HG03442 (cell line): Measurements from ENCODE around the gene SHC1.
"Not testable (repeated sequence)": the region's sequence is repeated elsewhere in the genome, so short reads cannot be mapped to it uniquely, and the experiment has no call there.

ENCODE experiments used
- ATAC-seq: cut with Tn5 transposase; IDR thresholded peaks from one replicate; pipeline ENCODE4 v1.9.1; 2021; ENCODE audit warnings: mild to moderate bottlenecking, moderate library complexity; ENCODE audit not compliant: unreplicated experiment

Gene SHC1

GRCh38 chr1:154996966-154997701 is 26.6 kb upstream of the SHC1 start:
- ATAC-seq: no peak

DNA sequence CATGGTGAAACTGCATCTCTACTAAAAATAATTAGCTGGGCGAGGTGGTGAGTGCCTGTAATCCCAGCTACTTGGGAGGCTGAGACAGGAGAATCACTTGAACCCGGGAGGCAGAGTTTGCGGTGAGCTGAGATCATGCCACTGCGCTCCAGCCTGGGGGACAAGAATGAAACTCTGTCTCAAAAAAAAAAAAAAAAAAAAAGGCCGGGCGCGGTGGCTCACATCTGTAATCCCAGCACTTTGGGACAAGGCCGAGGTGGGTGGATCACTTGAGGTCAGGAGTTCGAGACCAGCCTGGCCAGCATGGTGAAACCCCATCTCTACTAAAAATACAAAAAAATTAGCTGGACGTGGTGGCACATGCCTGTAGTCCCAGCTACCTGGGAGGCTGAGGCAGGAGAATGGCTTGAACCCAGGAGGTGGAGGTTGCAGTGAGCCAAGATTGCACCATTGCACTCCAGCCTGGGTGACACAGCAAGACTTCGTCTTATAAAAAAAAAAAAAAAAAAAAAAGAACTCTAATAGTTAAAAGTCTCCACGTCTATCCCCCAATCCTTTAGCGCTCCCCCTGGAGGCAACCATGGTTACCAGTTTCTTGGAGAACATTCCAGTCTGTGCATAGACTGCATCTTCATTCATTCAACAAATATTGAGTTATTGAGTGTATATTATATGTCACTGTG is 24.9 kb upstream of the SHC1 start:
- not testable (repeated sequence) for ATAC-seq

- no peak for ATAC-seq
These were observed 24.0 kb upstream of the SHC1 start for GRCh38 chr1:154994591-154994990.

GRCh38 chr1:154994269-154994587 is 23.7 kb upstream of the SHC1 start:
- ATAC-seq: no peak

GRCh38 chr1:154993572-154994268 is 23.2 kb upstream of the SHC1 start, which contains the start of gene LENEP:
Gene LENEP, plus strand, starts transcription at chr1:154993586. Its CDS starts 22 bp downstream, at chr1:154993608.
- no peak for ATAC-seq

GRCh38 chr1:154992721-154993571 is 22.4 kb upstream of the SHC1 start:
- ATAC-seq: no peak

DNA sequence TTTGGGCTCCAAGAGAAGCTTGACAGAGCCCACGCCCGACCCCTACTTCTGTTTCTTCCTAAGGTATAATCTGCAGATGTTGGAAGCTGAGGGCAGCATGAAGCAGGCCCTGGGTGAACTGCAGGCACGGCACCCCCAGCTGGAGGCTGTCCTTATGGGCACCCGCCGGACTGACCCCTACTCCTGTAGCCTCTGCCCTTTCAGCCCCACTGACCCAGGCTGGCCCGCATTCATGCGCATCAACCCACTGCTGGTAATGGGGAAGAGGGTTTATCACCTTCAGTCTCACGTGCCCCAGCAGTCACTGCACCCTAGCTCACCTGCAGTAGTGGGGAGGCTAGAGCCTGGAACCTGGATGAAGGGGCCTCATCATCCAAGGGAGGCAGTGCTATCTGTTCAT is 19.7 kb upstream of the SHC1 start:
- no peak for ATAC-seq

DNA sequence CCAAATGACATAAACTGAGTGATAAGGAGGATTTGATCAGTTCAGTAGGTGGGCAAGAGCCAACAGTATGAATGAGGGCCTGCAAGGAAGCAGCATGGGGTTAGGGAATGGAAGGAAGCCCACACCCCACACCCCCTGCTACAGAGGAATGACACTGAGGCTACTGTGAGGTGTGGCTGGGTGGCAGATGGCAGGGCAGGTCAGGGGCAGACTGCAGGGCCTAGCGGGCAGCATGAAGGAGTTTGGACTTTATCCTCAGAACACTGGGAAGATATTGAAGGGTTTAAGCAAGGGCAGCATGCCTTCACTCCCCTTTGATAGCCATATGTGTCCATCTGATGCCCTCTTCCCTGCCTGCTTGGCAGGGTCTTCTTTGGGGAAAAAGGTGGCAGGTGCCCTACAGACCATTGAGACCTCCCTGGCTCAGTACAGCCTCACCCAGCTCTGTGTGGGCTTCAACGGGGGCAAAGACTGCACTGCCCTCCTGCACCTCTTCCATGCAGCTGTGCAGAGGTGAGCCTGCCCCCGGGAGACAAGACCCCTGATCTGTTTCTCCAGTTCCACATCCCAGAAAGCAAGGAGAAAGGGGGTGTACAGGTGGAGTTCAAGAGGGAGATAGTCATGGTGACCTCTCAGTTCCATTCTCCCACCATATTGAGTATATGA is 18.8 kb upstream of the SHC1 start:
- ATAC-seq: no peak

GRCh38 chr1:154988058-154988954 is 17.8 kb upstream of the SHC1 start:
- no peak for ATAC-seq

DNA sequence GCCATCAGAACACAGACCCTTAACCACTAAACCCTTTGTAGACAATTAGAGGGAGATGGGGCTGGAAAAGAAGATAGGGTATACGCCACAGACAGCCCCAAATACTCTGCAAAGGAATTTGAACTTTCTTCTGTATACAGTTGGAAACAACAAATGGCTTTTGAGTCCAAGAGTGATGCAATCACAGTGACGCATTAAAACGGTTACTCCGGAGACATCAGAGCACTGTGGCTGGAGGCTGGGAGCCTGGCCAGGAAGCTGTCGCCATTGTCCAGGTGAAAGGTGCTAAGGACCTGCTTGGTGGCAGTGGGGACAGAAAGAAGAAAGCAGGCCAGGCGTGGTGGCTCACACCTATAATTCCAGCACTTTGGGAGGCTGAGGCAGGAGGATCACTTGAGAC is 16.8 kb upstream of the SHC1 start:
- ATAC-seq: no peak

- not testable (repeated sequence) for ATAC-seq
These were observed 16.2 kb upstream of the SHC1 start for GRCh38 chr1:154986736-154987135.

DNA sequence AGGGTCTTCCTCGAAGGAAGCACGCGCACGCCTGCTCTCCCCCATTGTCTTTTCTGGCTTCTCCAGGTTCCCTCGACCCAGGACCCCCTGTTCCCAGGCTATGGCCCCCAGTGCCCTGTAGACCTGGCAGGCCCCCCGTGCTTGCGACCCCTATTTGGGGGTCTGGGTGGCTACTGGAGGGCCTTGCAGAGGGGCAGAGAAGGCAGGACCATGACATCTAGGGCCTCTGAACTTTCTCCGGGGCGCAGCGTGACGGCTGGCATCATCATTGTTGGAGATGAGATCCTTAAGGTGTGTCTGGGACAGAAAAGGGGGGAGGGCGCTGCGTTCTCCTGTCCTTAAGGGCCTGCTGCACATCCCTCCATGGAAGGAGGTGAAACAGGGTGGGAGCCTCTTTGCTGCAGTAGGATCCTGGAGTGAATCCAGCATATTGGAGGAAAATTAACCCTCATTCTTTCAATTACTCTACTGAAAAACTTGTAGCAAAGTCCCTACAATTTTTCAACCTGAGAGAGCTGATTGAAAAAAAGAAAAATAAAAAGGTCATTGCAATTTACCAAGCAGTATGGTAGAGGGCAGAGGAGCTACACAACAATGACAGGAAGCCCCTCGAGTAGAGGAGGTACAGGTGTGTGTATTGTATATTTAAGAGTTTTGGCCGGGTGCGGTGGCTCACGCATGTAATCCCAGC is 13.4 kb upstream of the SHC1 start:
- ATAC-seq: no peak

- ATAC-seq: peak; percentile 98
These were observed 12.5 kb upstream of the SHC1 start, which contains the start of gene FLAD1 for GRCh38 chr1:154982897-154983648. Gene FLAD1, plus strand, starts transcription at chr1:154983344. Its CDS starts 351 bp downstream, at chr1:154983695.

GRCh38 chr1:154982341-154982740 is 11.8 kb upstream of the SHC1 start:
- no peak for ATAC-seq

- no peak for ATAC-seq
These were observed 7.8 kb upstream of the SHC1 start for GRCh38 chr1:154978360-154978759.

DNA sequence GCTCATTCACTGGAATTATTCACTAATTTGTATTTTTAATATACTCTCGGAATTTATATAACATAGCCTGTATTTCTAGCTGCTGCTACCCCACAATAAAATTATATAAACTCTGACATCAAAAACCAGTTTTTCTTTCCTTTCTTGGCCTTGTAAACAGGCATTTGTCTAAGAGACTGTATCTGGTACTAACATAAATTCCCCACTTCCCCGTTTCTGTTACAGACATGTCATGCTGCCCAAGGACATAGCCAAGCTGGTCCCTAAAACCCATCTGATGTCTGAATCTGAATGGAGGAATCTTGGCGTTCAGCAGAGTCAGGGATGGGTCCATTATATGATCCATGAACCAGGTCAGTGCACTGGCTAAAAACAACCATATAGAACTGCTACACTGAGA is 7.2 kb upstream of the SHC1 start:
- ATAC-seq: not testable (repeated sequence)

- no peak for ATAC-seq
These were observed 5.0 kb upstream of the SHC1 start for GRCh38 chr1:154975409-154976059.
